Measurements from ENCODE around the gene MAB21L1.

DNA sequence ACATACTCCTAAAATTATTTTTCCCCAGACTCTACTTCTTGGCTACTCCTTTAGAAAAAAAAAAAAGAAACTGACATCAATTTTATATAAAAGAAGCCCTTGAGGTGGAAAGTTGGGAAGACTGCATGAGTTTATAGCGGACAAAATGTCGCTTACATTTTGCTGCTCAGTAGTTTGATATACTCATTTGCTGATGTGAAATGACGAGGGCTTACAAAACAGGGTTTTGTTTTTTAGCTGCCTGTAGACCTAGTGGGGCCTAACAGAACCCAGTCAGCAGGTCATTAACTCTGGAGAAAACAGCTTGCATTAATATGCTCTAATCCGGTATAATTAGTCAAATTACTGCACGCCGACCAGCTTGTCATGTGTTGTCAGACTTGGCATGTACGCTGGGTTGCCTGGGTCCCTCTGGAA lies 37.6 kb upstream of the MAB21L1 start:
- TF ChIP-seq EZH2 (IDR thresholded peaks at IDR 0.05; ENCODE audit: low read length, missing control alignments) (no peak), CTCF (conservative IDR thresholded peaks at IDR 0.05 in 1 of 2, IDR thresholded peaks at IDR 0.05 in 1 of 2; ENCODE audit: low read depth in 1 of 2, low read length in 2 of 2) (no peak)
